Neuronal stem cell (in vitro differentiated cells): ENCODE results near the gene MTA3.

Source experiments
- DNase-seq: peaks from one replicate; pipeline ENCODE4 v3.0.0-alpha.2; 2013; ENCODE audit warnings: low spot score
- H2AFZ ChIP-seq: one replicate; pipeline ENCODE4 v1.6.1; 2013; ENCODE audit warnings: mild to moderate bottlenecking, low read length, inconsistent platforms
- H2AK5ac ChIP-seq: 2 replicates; pipeline ENCODE4 v1.6.1; 2013; ENCODE audit warnings: low read depth, mild to moderate bottlenecking, inconsistent platforms, low read length, moderate library complexity, mixed read lengths
- H2BK120ac ChIP-seq: 2 replicates; pipeline ENCODE4 v1.6.1; 2013; ENCODE audit warnings: low read depth, mild to moderate bottlenecking, inconsistent platforms, low read length, moderate library complexity, mixed read lengths
- H2BK12ac ChIP-seq: one replicate; pipeline ENCODE4 v1.6.1; 2013; ENCODE audit warnings: low read length, inconsistent platforms
- H2BK15ac ChIP-seq: 2 replicates; pipeline ENCODE4 v1.6.1; 2013; ENCODE audit warnings: mild to moderate bottlenecking, low read length, inconsistent platforms, mixed read lengths
- H2BK5ac ChIP-seq: one replicate; pipeline ENCODE4 v1.6.1; 2013; ENCODE audit warnings: inconsistent platforms, mild to moderate bottlenecking, low read length, moderate library complexity
- H3K14ac ChIP-seq: one replicate; pipeline ENCODE4 v1.6.1; 2013; ENCODE audit warnings: low read length, inconsistent platforms
- H3K18ac ChIP-seq: 2 replicates; pipeline ENCODE4 v1.6.1; 2013; ENCODE audit warnings: low read length, inconsistent platforms
- H3K23ac ChIP-seq: 2 replicates; pipeline ENCODE4 v1.6.1; 2013; ENCODE audit warnings: low read depth, mild to moderate bottlenecking, mixed read lengths, low read length, inconsistent platforms; ENCODE audit not compliant: poor library complexity
- H3K27ac ChIP-seq: replicated peaks from 3 replicates; pipeline ENCODE4 v1.5.1; 2013; ENCODE audit warnings: low read length, inconsistent platforms
- H3K27me3 ChIP-seq, 3 experiments: 2 replicates each; pipeline ENCODE4 v1.6.1; 2013; ENCODE audit warnings: low read length in 3 of 3, mild to moderate bottlenecking in 2 of 3, inconsistent platforms in 1 of 3, low read depth in 1 of 3, mixed read lengths in 1 of 3, moderate library complexity in 1 of 3; ENCODE audit not compliant: control insufficient read depth in 3 of 3, insufficient read depth in 3 of 3
- H3K36me3 ChIP-seq, 2 donors: replicated peaks in 1 of 2; 2 replicates each; pipeline ENCODE4 v1.6.1; 2013; ENCODE audit warnings: low read length in 2 of 2; ENCODE audit not compliant: control insufficient read depth in 2 of 2, insufficient read depth in 2 of 2
- H3K4ac ChIP-seq: 2 replicates; pipeline ENCODE4 v1.6.1; 2013; ENCODE audit warnings: inconsistent platforms, mild to moderate bottlenecking, low read length, moderate library complexity
- H3K4me1 ChIP-seq, 2 donors: 1 replicate in 1 of 2; 2 replicates in 1 of 2; pipeline ENCODE4 v1.6.1; 2013; ENCODE audit warnings: low read length in 2 of 2, low read depth in 1 of 2; ENCODE audit not compliant: control insufficient read depth in 2 of 2, insufficient read depth in 1 of 2
- H3K4me2 ChIP-seq: one replicate; pipeline ENCODE4 v1.6.1; 2013; ENCODE audit warnings: mild to moderate bottlenecking, low read length, inconsistent platforms; ENCODE audit not compliant: insufficient read depth, poor library complexity, severe bottlenecking
- H3K4me3 ChIP-seq, 2 donors: 2 replicates each; pipeline ENCODE4 v1.5.1; 2013; ENCODE audit warnings: low read length in 2 of 2, mild to moderate bottlenecking in 2 of 2, inconsistent platforms in 1 of 2, moderate library complexity in 1 of 2
- H3K79me1 ChIP-seq: one replicate; pipeline ENCODE4 v1.6.1; 2013; ENCODE audit warnings: low read depth, mild to moderate bottlenecking, inconsistent platforms, low read length, moderate library complexity
- H3K9ac ChIP-seq: one replicate; pipeline ENCODE4 v1.6.1; 2013; ENCODE audit warnings: mild to moderate bottlenecking, low read depth, low read length, inconsistent platforms; ENCODE audit not compliant: poor library complexity
- H3K9me3 ChIP-seq, 2 donors: replicated peaks in 1 of 2; 2 replicates each; pipeline versions ENCODE3 to v1.6.1; 2013; ENCODE audit warnings: low read length in 2 of 2, mild to moderate bottlenecking in 2 of 2, inconsistent platforms in 1 of 2, low read depth in 1 of 2, mixed read lengths in 1 of 2, moderate library complexity in 1 of 2; ENCODE audit not compliant: control insufficient read depth in 2 of 2, insufficient read depth in 1 of 2
- H4K8ac ChIP-seq: one replicate; pipeline ENCODE4 v1.6.1; 2013; ENCODE audit warnings: low read depth, mild to moderate bottlenecking, inconsistent platforms, low read length, moderate library complexity
- H4K91ac ChIP-seq: one replicate; pipeline ENCODE4 v1.6.1; 2013; ENCODE audit warnings: low read length, low read depth, mild to moderate bottlenecking, inconsistent platforms; ENCODE audit not compliant: poor library complexity
- WGBS, 2 donors: extraction: QIAGEN DNeasy Blood & Tissue Kit; methylation state at CpG; one replicate each; pipeline ENCODE4 v1.1.7; 2013; ENCODE audit warnings: missing lambda C conversion rate in 2 of 2, mixed read lengths in 1 of 2; ENCODE audit not compliant: insufficient read length in 2 of 2, insufficient replicate concordance in 1 of 2; ENCODE audit errors: extremely low coverage in 2 of 2; 5-methylcytosine and 5-hydroxymethylcytosine counted together

The MTA3 gene

DNA sequence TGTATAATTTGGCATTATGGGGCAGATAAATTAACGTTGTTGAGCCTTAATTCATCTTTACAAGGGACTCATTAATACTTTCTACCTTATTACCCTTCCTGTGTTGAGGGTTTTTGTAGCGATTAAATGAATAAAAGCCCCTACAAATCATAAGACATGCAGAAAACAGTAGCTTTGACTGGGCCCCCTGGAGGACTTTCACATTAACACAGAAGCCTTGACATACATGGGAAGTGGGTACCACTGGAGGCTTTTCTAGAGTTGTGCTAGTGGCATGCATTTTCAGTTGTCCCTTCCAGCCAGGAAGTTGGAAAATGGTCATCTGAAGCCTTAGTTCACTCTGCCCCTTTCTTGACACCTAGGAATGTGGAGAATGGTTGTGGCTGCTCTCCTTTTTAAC lies 30.2 kb downstream of the MTA3 start:
- H3K4me2 ChIP-seq: no peak overlapping the region
- H3K27ac ChIP-seq: no peak overlapping the region
- H3K36me3 ChIP-seq: peaks cover 5 to 16% of the 10 kb centered on the region in 2 donors
- no peaks in the 10 kb centered on the region for H3K4me1 ChIP-seq
- no peak overlapping the region for H2AK5ac ChIP-seq
- no peak overlapping the region for H2BK5ac ChIP-seq
- peaks cover 2% of the 10 kb centered on the region for H3K79me1 ChIP-seq
- no peaks in the 10 kb centered on the region for H3K27me3 ChIP-seq
- no peak for DNase-seq
- no peak overlapping the region for H2BK15ac ChIP-seq
- H4K8ac ChIP-seq: no peak overlapping the region
- peaks cover 0 to 2% of the 10 kb centered on the region in 2 donors for H3K9me3 ChIP-seq
- H3K4me3 ChIP-seq: no peak overlapping the region
- no peak overlapping the region for H3K18ac ChIP-seq
- H3K23ac ChIP-seq: no peak overlapping the region
- no peak overlapping the region for H2BK12ac ChIP-seq
- H3K9ac ChIP-seq: no peak overlapping the region
- H2AFZ ChIP-seq: no peak overlapping the region
- no peak overlapping the region for H3K4ac ChIP-seq
- H4K91ac ChIP-seq: no peak overlapping the region
- no peak overlapping the region for H3K14ac ChIP-seq
- no CpG with 5 or more reads among the region's 2 CpGs for WGBS, 2 donors
- H2BK120ac ChIP-seq: no peak overlapping the region

DNA sequence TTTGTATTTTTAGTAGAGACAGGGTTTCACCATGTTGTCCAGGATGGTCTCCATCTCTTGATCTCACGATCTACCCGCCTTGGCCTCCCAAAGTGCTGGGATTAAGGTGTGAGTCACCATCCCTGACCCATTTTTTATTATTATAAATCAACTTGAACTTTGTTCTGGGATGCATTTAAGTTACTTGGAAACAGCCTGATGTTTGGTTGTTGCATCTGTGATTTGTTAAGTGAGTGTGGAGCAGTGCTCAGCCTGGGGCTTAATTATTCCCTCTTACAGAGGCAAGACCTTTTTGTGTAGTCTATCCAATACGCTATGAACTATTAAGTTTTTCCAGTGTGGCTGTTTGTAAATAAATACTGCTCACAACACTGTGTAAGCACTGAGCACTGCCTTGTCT lies 32.6 kb downstream of the MTA3 start:
- H3K23ac ChIP-seq: no peak overlapping the region
- no peak overlapping the region for H3K4me2 ChIP-seq
- WGBS, 2 donors: no CpG with 5 or more reads among the region's 3 CpGs
- H3K27me3 ChIP-seq: no peaks in the 10 kb centered on the region
- no peak overlapping the region for H2BK120ac ChIP-seq
- H2BK5ac ChIP-seq: no peak overlapping the region
- H2BK15ac ChIP-seq: no peak overlapping the region
- no peak overlapping the region for H2AK5ac ChIP-seq
- no peak for DNase-seq
- no peak overlapping the region for H3K4ac ChIP-seq
- no peak overlapping the region for H3K18ac ChIP-seq
- H2AFZ ChIP-seq: no peak overlapping the region
- no peak overlapping the region for H4K91ac ChIP-seq
- no peak overlapping the region for H3K14ac ChIP-seq
- H3K36me3 ChIP-seq: peaks cover 5 to 16% of the 10 kb centered on the region in 2 donors
- H3K9ac ChIP-seq: no peak overlapping the region
- peaks cover 0 to 2% of the 10 kb centered on the region in 2 donors for H3K9me3 ChIP-seq
- peaks cover 2% of the 10 kb centered on the region for H3K79me1 ChIP-seq
- no peak overlapping the region for H3K4me3 ChIP-seq
- no peaks in the 10 kb centered on the region for H3K4me1 ChIP-seq
- no peak overlapping the region for H2BK12ac ChIP-seq
- H4K8ac ChIP-seq: no peak overlapping the region
- no peak overlapping the region for H3K27ac ChIP-seq

DNA sequence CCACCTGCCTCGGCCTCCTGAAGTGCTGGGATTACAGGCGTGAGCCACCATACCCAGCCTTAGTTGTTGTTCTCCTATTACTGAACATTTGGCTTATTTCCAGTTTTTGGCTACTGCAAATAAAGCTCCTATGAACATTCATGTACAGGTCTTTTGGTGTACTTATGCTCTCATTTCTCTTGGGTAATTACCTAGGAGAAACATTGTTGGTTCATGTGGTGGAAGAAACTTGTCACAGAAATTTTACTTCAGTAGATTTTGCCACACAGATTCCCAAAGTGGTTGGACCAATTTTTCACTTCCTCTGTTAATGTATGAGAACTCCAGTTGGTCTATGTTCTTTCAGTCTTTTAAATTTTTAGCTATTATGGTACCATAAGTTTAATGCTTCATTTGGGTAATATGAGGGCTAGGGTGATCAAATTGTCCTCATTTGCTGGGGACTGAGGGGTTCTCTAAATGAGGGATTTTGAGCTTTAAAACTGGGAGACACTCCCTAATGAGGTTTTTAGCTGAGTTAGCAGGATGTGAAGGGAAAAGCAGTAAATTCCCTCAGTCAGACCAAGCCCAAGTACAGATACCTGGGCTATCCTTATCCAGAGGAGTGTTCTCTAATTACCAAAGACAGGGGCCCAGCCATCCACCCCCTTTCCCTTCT lies 33.9 kb downstream of the MTA3 start:
- Histone ChIP-seq H2BK15ac (no peak overlapping the region), H3K36me3 (peaks cover 5 to 16% of the 10 kb centered on the region in 2 donors), H2AK5ac (no peak overlapping the region), H3K18ac (no peak overlapping the region), H2BK5ac (no peak overlapping the region), H3K9ac (no peak overlapping the region), H3K79me1 (peaks cover 2% of the 10 kb centered on the region), H2BK120ac (no peak overlapping the region), H3K4me3 (no peak overlapping the region), H3K4ac (no peak overlapping the region), H2AFZ (no peak overlapping the region), H4K8ac (no peak overlapping the region), H4K91ac (no peak overlapping the region), H3K4me2 (no peak overlapping the region), H2BK12ac (no peak overlapping the region), H3K4me1 (no peaks in the 10 kb centered on the region), H3K9me3 (peaks cover 0 to 2% of the 10 kb centered on the region in 2 donors), H3K27me3 (no peaks in the 10 kb centered on the region), H3K23ac (no peak overlapping the region), H3K27ac (no peak overlapping the region), H3K14ac (no peak overlapping the region)
- no peak for DNase-seq
- WGBS, 2 donors: no CpG with 5 or more reads among the region's 2 CpGs

GRCh38 chr2:42602876-42603219 lies 34.4 kb downstream of the MTA3 start:
- Histone ChIP-seq H3K27ac (no peak overlapping the region), H2BK12ac (no peak overlapping the region), H3K9ac (no peak overlapping the region), H3K23ac (no peak overlapping the region), H3K9me3 (peaks cover 0 to 2% of the 10 kb centered on the region in 2 donors), H3K36me3 (peaks cover 5 to 16% of the 10 kb centered on the region in 2 donors), H2AK5ac (no peak overlapping the region), H3K4ac (no peak overlapping the region), H2BK120ac (no peak overlapping the region), H4K91ac (no peak overlapping the region), H4K8ac (no peak overlapping the region), H2BK5ac (no peak overlapping the region), H3K4me3 (no peak overlapping the region), H3K14ac (no peak overlapping the region), H3K4me1 (no peaks in the 10 kb centered on the region), H2AFZ (no peak overlapping the region), H2BK15ac (no peak overlapping the region), H3K27me3 (no peaks in the 10 kb centered on the region), H3K4me2 (no peak overlapping the region), H3K79me1 (peaks cover 2% of the 10 kb centered on the region), H3K18ac (no peak overlapping the region)
- no peak for DNase-seq
- no CpG with 5 or more reads among the region's 3 CpGs for WGBS, 2 donors
